Gastroesophageal sphincter (tissue), 4 donors: ENCODE data around the gene TOLLIP. TPM values are rescaled to one million over a fixed set of nuclear protein-coding genes. Genes with fewer than 3 reads are reported as not detected.
A peak's percentile ranks its signal among the peaks of the same experiment; 100 is the strongest.
"Not testable (repeated sequence)": the region's sequence is repeated elsewhere in the genome, so short reads cannot be mapped to it uniquely, and the experiment has no call there.

Experiments used
- ATAC-seq: fragments of 150-250 bp; one replicate; pipeline ENCODE4 v1.9.1; 2016; ENCODE audit warnings: mild to moderate bottlenecking, moderate library complexity
- H3K27ac ChIP-seq, 4 donors: fragments of 200-600 bp; sonication (generic) in 3 of 4; 1 replicate in 3 of 4; 2 replicates in 1 of 4; pipeline ENCODE4 v1.5.1; 2016 to 2019
- H3K27me3 ChIP-seq: fragments of 200-600 bp; sonication (generic); one replicate; pipeline ENCODE4 v1.5.1; 2019
- H3K36me3 ChIP-seq, 2 donors: fragments of 200-600 bp; sonication (generic); one replicate each; pipeline ENCODE4 v1.5.1; 2019; ENCODE audit warnings: control low read depth in 1 of 2
- H3K4me1 ChIP-seq, 3 donors: fragments of 200-600 bp; sonication (generic); 1 replicate in 2 of 3; 2 replicates in 1 of 3; pipeline ENCODE4 v1.5.1; 2016 to 2019; ENCODE audit warnings: control low read depth in 2 of 3
- H3K4me3 ChIP-seq, 2 donors: fragments of 200-600 bp; sonication (generic); one replicate each; pipeline ENCODE4 v1.5.1; 2019; ENCODE audit warnings: mild to moderate bottlenecking in 1 of 2, moderate library complexity in 1 of 2
- H3K9me3 ChIP-seq, 3 donors: fragments of 200-600 bp; sonication (generic); one replicate each; pipeline ENCODE4 v1.5.1; 2017 to 2019; ENCODE audit warnings: control low read depth in 2 of 3
- CTCF ChIP-seq, 4 experiments: fragments of 200-600 bp in 2 of 4; fragments of 450-650 bp in 2 of 4; sonication (generic) in 1 of 4; IDR thresholded peaks; one replicate each; pipeline ENCODE4 v1.5.1; 2017 to 2019; ENCODE audit warnings: antibody characterized with exemption in 4 of 4, mild to moderate bottlenecking in 2 of 4, moderate library complexity in 2 of 4
- EP300 ChIP-seq: sonication (generic); formaldehyde crosslinking; IDR thresholded peaks from one replicate; pipeline ENCODE4 v1.6.1; 2017; ENCODE audit warnings: antibody characterized with exemption, mild to moderate bottlenecking
- POLR2A ChIP-seq, 2 donors: fragments of 450-650 bp; IDR thresholded peaks; one replicate each; pipeline ENCODE4 v1.6.1; 2017; ENCODE audit warnings: antibody characterized with exemption in 2 of 2, mild to moderate bottlenecking in 2 of 2, moderate library complexity in 1 of 2
- POLR2AphosphoS5 ChIP-seq: sonication (generic); formaldehyde crosslinking; IDR thresholded peaks from one replicate; pipeline ENCODE4 v1.6.1; 2017; ENCODE audit warnings: antibody characterized with exemption
- WGBS, 2 donors: methylation state at CpG; one replicate each; pipeline ENCODE4 v1.1.5; 2018; ENCODE audit warnings: low coverage in 1 of 2; 5-methylcytosine and 5-hydroxymethylcytosine counted together
- total RNA-seq, 4 donors: library from RNA; depleted of rRNA; stranded (reverse); fragments of >200 nt; gene quantifications; one replicate each; pipeline ENCODE4 v1.1.0, GENCODE V29; 2016

The TOLLIP gene
- 10 to 100 TPM; 42.3 to 70.6 (median 49.1) TPM for total RNA-seq

GRCh38 chr11:1309498-1310317, at the start of gene TOLLIP:
TOLLIP (minus strand) TSS chr11:1309632; CDS start chr11:1309498, 134 bp downstream.
- Histone ChIP-seq H3K4me1 (peaks cover 0 to 55% (median 23%) of the 10 kb centered on the region in 3 donors), H3K36me3 (peaks cover 0 to 17% of the 10 kb centered on the region in 2 donors), H3K27me3 (no peaks in the 10 kb centered on the region), H3K9me3 (peaks cover 0 to 6% (median 0%) of the 10 kb centered on the region in 3 donors), H3K27ac (peak within 1 kb of the TSS; percentile 66 to 98 (median 91)), H3K4me3 (peak within 1 kb of the TSS; percentile 67 to 85)
- no CpG with 5 or more reads among the region's 97 CpGs for WGBS, 2 donors
- peak; percentile 97 for ATAC-seq
- TF ChIP-seq CTCF (IDR thresholded peaks at IDR 0.05) = peak in 1 of 4 experiments; percentile 76
- TF ChIP-seq POLR2AphosphoS5 = peak; percentile 74
- no peak for TF ChIP-seq EP300
- TF ChIP-seq POLR2A (IDR thresholded peaks at IDR 0.05) = peak; percentile 88

GRCh38 chr11:1358931-1359330, 49.5 kb upstream of the TOLLIP start:
- H3K36me3 ChIP-seq, H3K27ac ChIP-seq, ATAC-seq, H3K4me3 ChIP-seq, H3K4me1 ChIP-seq: not testable (repeated sequence)
- peaks cover 0 to 10% (median 0%) of the 10 kb centered on the region in 3 donors for H3K9me3 ChIP-seq
- WGBS, 2 donors = 95 to 97% methylated on average over 10 to 13 of the region's 17 CpGs
- H3K27me3 ChIP-seq = peaks cover 42% of the 10 kb centered on the region

GRCh38 chr11:1358286-1358685, 48.9 kb upstream of the TOLLIP start:
- Histone ChIP-seq H3K4me3 (no peak overlapping the region), H3K4me1 (no peaks in the 10 kb centered on the region), H3K27me3 (peaks cover 47% of the 10 kb centered on the region), H3K36me3 (no peaks in the 10 kb centered on the region), H3K9me3 (peaks cover 0 to 4% (median 0%) of the 10 kb centered on the region in 3 donors), H3K27ac (no peak overlapping the region)
- peak; percentile 32 for ATAC-seq
- WGBS, 2 donors = 42% methylated on average over 5 of the region's 16 CpGs; no CpG with 5 or more reads in 1 of the 2 donors
- TF ChIP-seq POLR2A (IDR thresholded peaks at IDR 0.05) = no peak

GRCh38 chr11:1356478-1356960, 47.1 kb upstream of the TOLLIP start:
- H3K36me3 ChIP-seq = no peaks in the 10 kb centered on the region
- no peak overlapping the region for H3K27ac ChIP-seq
- WGBS, 2 donors = 83 to 87% methylated on average over 13 of the region's 13 CpGs

GRCh38 chr11:1356007-1356435, 46.6 kb upstream of the TOLLIP start:
- Histone ChIP-seq H3K27ac (no peak overlapping the region), H3K4me1 (no peaks in the 10 kb centered on the region), H3K27me3 (peaks cover 47% of the 10 kb centered on the region), H3K9me3 (no peaks in the 10 kb centered on the region), H3K36me3 (no peaks in the 10 kb centered on the region), H3K4me3 (no peak overlapping the region)
- ATAC-seq = no peak
- 32 to 77% methylated on average over 6 to 8 of the region's 14 CpGs for WGBS, 2 donors
- TF ChIP-seq POLR2A (IDR thresholded peaks at IDR 0.05) (no peak), POLR2AphosphoS5 (no peak), EP300 (no peak), CTCF (IDR thresholded peaks at IDR 0.05) (no peak)

More at GRCh38 chr11:1356478-1356960, 47.1 kb upstream of the TOLLIP start:
- H3K27me3 ChIP-seq = peaks cover 47% of the 10 kb centered on the region
- H3K9me3 ChIP-seq = no peaks in the 10 kb centered on the region
- TF ChIP-seq CTCF (IDR thresholded peaks at IDR 0.05) = no peak
- no peak for TF ChIP-seq EP300
- no peak for TF ChIP-seq POLR2AphosphoS5
- TF ChIP-seq POLR2A (IDR thresholded peaks at IDR 0.05) = no peak
- no peak for ATAC-seq
- no peaks in the 10 kb centered on the region for H3K4me1 ChIP-seq
- no peak overlapping the region for H3K4me3 ChIP-seq
